Subcutaneous abdominal adipose tissue (tissue), 5 donors: Measurements from ENCODE around the gene MDC1.
"Not testable (repeated sequence)": the region's sequence is repeated elsewhere in the genome, so short reads cannot be mapped to it uniquely, and the experiment has no call there.

Experiments used
- H3K27ac ChIP-seq: one replicate; pipeline ENCODE4 v1.7.0; 2013; ENCODE audit warnings: low read depth, mild to moderate bottlenecking, inconsistent platforms, low read length, moderate library complexity
- H3K27me3 ChIP-seq, 5 donors: one replicate each; pipeline ENCODE4 v1.7.0; 2013; ENCODE audit warnings: low read length in 5 of 5, inconsistent platforms in 1 of 5; ENCODE audit not compliant: control insufficient read depth in 5 of 5, insufficient read depth in 4 of 5
- H3K36me3 ChIP-seq, 5 donors: one replicate each; pipeline ENCODE4 v1.7.0; 2013; ENCODE audit warnings: low read length in 5 of 5; ENCODE audit not compliant: control insufficient read depth in 5 of 5, insufficient read depth in 5 of 5
- H3K4me1 ChIP-seq, 5 donors: one replicate each; pipeline ENCODE4 v1.7.0; 2013; ENCODE audit warnings: low read length in 5 of 5, mild to moderate bottlenecking in 3 of 5, moderate library complexity in 1 of 5; ENCODE audit not compliant: control insufficient read depth in 5 of 5, insufficient read depth in 5 of 5
- H3K4me3 ChIP-seq, 5 donors: one replicate each; pipeline ENCODE4 v1.7.0; 2013; ENCODE audit warnings: low read length in 5 of 5, low read depth in 1 of 5
- H3K9ac ChIP-seq, 5 donors: one replicate each; pipeline ENCODE4 v1.7.0; 2013; ENCODE audit warnings: low read length in 5 of 5, mild to moderate bottlenecking in 4 of 5, moderate library complexity in 3 of 5
- H3K9me3 ChIP-seq, 5 donors: one replicate each; pipeline ENCODE4 v1.7.0; 2013; ENCODE audit warnings: low read length in 5 of 5; ENCODE audit not compliant: control insufficient read depth in 5 of 5
- donor health status: healthy.
- donor health status: healthy.
- donor health status: healthy.
- donor health status: healthy.
- donor health status: healthy.

The MDC1 gene

DNA sequence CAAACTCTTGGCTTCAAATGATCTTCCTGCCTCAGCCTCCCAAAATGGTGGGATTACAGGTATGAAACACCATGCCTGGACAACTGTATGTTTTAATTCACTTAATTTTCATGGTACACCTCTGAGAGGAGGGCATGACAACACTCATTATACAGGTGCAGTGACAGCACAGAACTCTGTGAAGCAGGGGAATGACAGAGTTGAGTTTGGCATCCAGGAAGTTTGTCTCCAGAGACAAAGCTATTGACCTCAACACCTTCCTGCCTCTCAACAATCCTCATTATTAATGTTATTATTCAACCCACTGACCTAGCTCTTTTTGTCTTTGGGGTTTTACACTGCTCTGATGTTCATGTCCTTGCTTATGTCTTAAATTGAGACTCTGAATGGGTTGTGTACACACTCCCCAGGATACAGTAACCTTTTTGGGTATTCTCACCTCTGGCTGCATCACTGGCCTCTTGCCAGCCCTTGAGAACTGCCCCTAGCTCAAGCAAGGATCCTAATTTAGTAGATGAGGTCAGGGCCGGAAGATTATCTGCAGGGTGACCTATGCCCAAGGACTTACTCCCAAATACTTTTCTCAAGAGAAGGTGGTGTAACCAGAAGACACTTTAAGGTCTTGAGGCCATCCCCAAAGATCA is 40.3 kb upstream of the MDC1 start:
- H3K9me3 ChIP-seq = no peaks in the 10 kb centered on the region
- no peak overlapping the region for H3K27ac ChIP-seq
- peaks cover 0 to 41% (median 14%) of the 10 kb centered on the region in 5 donors for H3K4me1 ChIP-seq
- H3K9ac ChIP-seq = no peak overlapping the region
- no peaks in the 10 kb centered on the region for H3K27me3 ChIP-seq
- H3K4me3 ChIP-seq = no peak overlapping the region
- H3K36me3 ChIP-seq = no peaks in the 10 kb centered on the region

- not testable (repeated sequence) for H3K27me3 ChIP-seq, H3K4me3 ChIP-seq
- peaks cover 4 to 50% (median 20%) of the 10 kb centered on the region in 5 donors for H3K4me1 ChIP-seq
Observed at GRCh38 chr6:30756405-30757003, 39.4 kb upstream of the MDC1 start.

DNA sequence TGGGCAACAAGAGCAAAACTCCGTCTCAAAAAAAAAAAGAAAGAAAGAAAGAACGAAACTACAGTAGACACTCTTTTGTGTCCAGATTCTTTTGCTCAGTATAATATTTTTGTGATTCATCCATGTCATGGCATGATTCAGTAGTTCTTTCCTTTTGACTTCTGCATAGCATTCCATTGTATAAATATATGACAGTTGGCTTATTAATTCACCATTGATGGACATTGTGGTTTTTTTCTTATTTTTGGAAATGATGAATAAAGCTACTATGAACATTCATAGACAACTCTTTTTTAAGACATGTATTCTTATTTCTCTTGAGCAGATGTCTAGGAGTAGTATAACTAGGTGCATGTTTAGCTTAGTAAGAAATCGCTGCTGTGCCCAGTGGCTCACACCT is 37.5 kb upstream of the MDC1 start:
- Histone ChIP-seq H3K27me3 (no peaks in the 10 kb centered on the region), H3K4me1 (peaks cover 5 to 41% (median 18%) of the 10 kb centered on the region in 5 donors), H3K36me3 (no peaks in the 10 kb centered on the region), H3K9ac (no peak overlapping the region), H3K4me3 (no peak overlapping the region), H3K27ac (no peak overlapping the region), H3K9me3 (no peaks in the 10 kb centered on the region)

More at GRCh38 chr6:30756405-30757003, 39.4 kb upstream of the MDC1 start:
- H3K9ac ChIP-seq, H3K27ac ChIP-seq, H3K36me3 ChIP-seq, H3K9me3 ChIP-seq: not testable (repeated sequence)

DNA sequence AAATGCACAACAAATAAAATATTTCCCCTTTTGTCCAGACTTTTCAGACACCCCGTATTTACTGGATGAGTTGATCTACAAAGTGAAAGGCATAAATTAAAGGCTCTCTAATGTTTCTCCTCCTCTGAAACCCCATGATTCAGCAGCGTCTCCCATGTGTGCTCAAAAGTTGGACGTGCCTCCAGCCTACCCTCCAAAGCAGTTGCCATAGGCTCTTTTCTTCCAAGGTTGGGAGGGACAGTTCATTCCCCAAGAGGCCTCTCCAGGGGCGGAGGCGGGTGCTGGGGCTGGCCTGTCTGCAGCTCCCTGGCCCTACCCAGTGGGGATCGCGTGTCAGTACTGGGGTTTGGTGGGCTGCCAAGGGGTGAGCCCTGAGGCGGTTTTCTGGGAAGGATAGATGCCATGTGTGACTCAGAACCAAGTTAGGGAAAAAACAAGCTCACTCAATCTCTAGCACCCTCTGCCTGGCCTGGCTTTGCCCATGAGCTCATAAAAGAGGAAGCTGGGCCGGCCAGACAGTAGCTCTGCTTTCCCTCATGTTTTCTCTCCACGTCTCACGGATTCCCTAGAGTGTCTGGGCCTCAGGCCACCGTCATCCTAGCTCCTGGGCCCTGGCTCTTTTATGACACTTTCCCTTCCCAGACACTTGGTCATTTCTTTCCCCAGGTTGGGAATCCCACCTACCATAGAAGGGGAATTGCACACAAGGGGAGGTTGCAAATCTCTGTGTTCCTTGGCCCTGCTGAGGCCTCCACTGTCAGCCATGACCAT is 35.3 kb upstream of the MDC1 start:
- no peaks in the 10 kb centered on the region for H3K27me3 ChIP-seq
- H3K36me3 ChIP-seq = no peaks in the 10 kb centered on the region
- peak overlapping the region; percentile 97 for H3K27ac ChIP-seq
- H3K9me3 ChIP-seq = no peaks in the 10 kb centered on the region
- H3K4me3 ChIP-seq = no peak overlapping the region
- H3K4me1 ChIP-seq = peaks cover 5 to 35% (median 32%) of the 10 kb centered on the region in 5 donors
- peak overlapping the region in 4 of 5 donors; percentile 56 to 74 (median 66) for H3K9ac ChIP-seq

- no peak overlapping the region for H3K27ac ChIP-seq
- peaks cover 5 to 33% (median 27%) of the 10 kb centered on the region in 5 donors for H3K4me1 ChIP-seq
Observed at GRCh38 chr6:30750379-30750668, 33.2 kb upstream of the MDC1 start.

GRCh38 chr6:30749554-30750378 is 32.7 kb upstream of the MDC1 start:
- no peaks in the 10 kb centered on the region for H3K9me3 ChIP-seq
- no peaks in the 10 kb centered on the region for H3K27me3 ChIP-seq
- H3K27ac ChIP-seq = no peak overlapping the region
- no peak overlapping the region for H3K4me3 ChIP-seq
- H3K36me3 ChIP-seq = no peaks in the 10 kb centered on the region
- H3K9ac ChIP-seq = no peak overlapping the region
- H3K4me1 ChIP-seq = peaks cover 5 to 38% (median 31%) of the 10 kb centered on the region in 5 donors

More at GRCh38 chr6:30750379-30750668, 33.2 kb upstream of the MDC1 start:
- Histone ChIP-seq H3K9ac (no peak overlapping the region), H3K27me3 (no peaks in the 10 kb centered on the region), H3K9me3 (no peaks in the 10 kb centered on the region), H3K36me3 (no peaks in the 10 kb centered on the region), H3K4me3 (no peak overlapping the region)

DNA sequence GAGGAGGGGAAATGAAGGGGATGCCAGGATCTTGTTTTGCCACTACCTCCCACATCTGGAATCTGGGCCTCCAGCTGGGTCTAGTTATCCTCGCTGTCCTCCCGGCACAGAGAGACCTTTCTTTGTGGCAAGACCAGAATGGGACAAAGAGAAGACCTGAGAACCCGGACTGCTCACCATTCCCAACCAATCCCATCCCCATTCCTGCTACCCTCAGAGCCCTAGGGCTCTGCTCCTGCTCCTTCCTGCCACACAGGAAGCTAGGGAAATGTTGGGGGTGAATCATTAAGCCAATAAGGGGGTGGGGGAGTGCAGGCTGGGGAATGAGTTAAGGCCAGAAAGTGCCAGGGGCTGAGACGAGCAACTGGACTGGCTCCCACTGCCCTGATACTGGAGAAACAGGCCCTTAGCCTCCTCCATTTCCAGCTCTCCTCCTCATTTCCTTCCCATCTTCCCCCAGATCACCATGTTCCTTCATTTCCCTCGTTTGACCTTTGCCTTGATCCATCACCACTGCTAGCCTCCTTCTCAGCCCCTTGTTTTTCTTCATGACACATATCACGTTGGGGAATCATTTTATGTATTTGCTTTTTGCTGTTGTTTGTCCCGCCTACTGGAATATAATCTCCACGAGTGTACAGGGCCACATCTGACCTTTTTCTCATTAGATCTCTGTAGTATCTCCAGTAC is 31.9 kb upstream of the MDC1 start:
- no peaks in the 10 kb centered on the region for H3K9me3 ChIP-seq
- H3K9ac ChIP-seq = no peak overlapping the region
- no peaks in the 10 kb centered on the region for H3K27me3 ChIP-seq
- H3K4me1 ChIP-seq = peaks cover 6 to 43% (median 37%) of the 10 kb centered on the region in 5 donors
- no peaks in the 10 kb centered on the region for H3K36me3 ChIP-seq
- H3K4me3 ChIP-seq = no peak overlapping the region
- no peak overlapping the region for H3K27ac ChIP-seq

- Histone ChIP-seq H3K9ac (no peak overlapping the region), H3K4me3 (no peak overlapping the region), H3K4me1 (peaks cover 6 to 51% (median 43%) of the 10 kb centered on the region in 5 donors), H3K27ac (no peak overlapping the region), H3K9me3 (no peaks in the 10 kb centered on the region), H3K27me3 (no peaks in the 10 kb centered on the region), H3K36me3 (no peaks in the 10 kb centered on the region)
Observed at GRCh38 chr6:30747902-30748769, 31.1 kb upstream of the MDC1 start.

DNA sequence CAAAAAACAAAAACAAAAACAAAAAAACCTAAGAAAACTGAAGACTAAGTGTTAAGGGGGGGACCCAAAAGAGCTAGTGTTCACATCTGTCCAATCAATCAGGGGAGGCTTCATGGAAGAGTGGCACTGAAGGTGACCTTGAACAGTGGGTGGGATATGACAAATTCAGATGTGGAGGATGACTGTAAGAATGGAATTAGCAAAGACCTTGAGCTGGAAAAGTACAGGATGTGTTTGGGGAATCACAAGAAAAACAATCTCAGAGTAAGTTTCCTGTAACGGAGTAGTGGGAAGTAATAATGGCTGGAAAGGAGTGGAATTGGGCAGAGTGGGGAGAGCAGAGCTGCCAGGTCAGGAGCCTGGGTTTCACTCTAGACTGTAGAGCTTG is 30.2 kb upstream of the MDC1 start:
- Histone ChIP-seq H3K27me3 (no peaks in the 10 kb centered on the region), H3K4me3 (no peak overlapping the region), H3K9me3 (no peaks in the 10 kb centered on the region), H3K4me1 (peaks cover 9 to 48% (median 37%) of the 10 kb centered on the region in 5 donors), H3K36me3 (no peaks in the 10 kb centered on the region), H3K27ac (no peak overlapping the region), H3K9ac (no peak overlapping the region)
